ENCODE data around the gene CTNND2.

DNA sequence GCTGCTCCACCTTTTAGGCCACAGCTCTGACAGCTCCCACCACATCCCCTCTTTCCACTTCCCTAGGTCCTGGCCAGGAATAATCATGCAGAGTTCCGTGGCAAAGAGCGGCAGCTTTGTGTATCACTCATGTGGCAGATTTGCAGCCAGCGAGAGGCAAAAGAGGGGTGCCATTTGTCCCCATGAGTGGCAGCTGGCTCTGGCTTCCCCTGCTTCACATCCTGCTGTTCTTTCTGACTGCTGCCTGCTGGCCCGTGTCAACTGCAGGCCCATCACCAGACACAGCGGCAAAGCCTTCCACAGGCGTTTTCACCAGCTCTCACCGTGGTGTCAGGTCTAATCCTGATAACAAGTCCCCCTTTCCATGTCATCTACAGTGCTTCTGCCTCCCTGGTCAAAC is 712.6 kb downstream of the CTNND2 start:
- TF ChIP-seq FOXM1 (IDR thresholded peaks at IDR 0.05; ENCODE audit: low read depth) (no peak), SIN3A (IDR thresholded peaks at IDR 0.05; ENCODE audit: borderline replicate concordance, low read depth, low read length) (no peak), SMC3 (IDR thresholded peaks at IDR 0.05; ENCODE audit: low read depth, low read length) (no peak)
- TF ChIP-seq, protein P1, sequence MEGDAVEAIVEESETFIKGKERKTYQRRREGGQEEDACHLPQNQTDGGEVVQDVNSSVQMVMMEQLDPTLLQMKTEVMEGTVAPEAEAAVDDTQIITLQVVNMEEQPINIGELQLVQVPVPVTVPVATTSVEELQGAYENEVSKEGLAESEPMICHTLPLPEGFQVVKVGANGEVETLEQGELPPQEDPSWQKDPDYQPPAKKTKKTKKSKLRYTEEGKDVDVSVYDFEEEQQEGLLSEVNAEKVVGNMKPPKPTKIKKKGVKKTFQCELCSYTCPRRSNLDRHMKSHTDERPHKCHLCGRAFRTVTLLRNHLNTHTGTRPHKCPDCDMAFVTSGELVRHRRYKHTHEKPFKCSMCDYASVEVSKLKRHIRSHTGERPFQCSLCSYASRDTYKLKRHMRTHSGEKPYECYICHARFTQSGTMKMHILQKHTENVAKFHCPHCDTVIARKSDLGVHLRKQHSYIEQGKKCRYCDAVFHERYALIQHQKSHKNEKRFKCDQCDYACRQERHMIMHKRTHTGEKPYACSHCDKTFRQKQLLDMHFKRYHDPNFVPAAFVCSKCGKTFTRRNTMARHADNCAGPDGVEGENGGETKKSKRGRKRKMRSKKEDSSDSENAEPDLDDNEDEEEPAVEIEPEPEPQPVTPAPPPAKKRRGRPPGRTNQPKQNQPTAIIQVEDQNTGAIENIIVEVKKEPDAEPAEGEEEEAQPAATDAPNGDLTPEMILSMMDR (IDR thresholded peaks at IDR 0.05): no peak

Data from SK-N-SH (cell line).